Measurements from ENCODE around the gene QSOX2. TPM values are rescaled to one million over a fixed set of nuclear protein-coding genes. Genes with fewer than 3 reads are reported as not detected.

The QSOX2 gene
- total RNA-seq, 1 donor from 2014 or later, result 6.1 TPM

- no peak overlapping the region for H3K4me3 ChIP-seq
- H3K27ac ChIP-seq, result no peak overlapping the region
- no peaks in the 10 kb centered on the region for H3K27me3 ChIP-seq
- no peak for DNase-seq (ENCODE audit: extremely low spot score in 2 of 2)
- intact Hi-C loops (cut with DNase I), result no loop called here
- TF ChIP-seq POLR2A (IDR thresholded peaks at IDR 0.05) (no peak), CTCF (IDR thresholded peaks at IDR 0.05) (no peak), POLR2AphosphoS5 (IDR thresholded peaks at IDR 0.05; ENCODE audit: insufficient read depth in 1 of 2, low read depth in 1 of 2) (no peak)
- no peaks in the 10 kb centered on the region for H3K4me1 ChIP-seq
- H3K9me3 ChIP-seq, result no peaks in the 10 kb centered on the region
- no peaks in the 10 kb centered on the region for H3K36me3 ChIP-seq
These were observed 85.2 kb downstream of the QSOX2 start for GRCh38 chr9:136160381-136160841.

- H3K9me3 ChIP-seq, result no peaks in the 10 kb centered on the region
- intact Hi-C loops (cut with DNase I), result no loop called here
- TF ChIP-seq POLR2A (IDR thresholded peaks at IDR 0.05), result no peak
- no peak for TF ChIP-seq CTCF (IDR thresholded peaks at IDR 0.05)
- no peak for TF ChIP-seq POLR2AphosphoS5 (IDR thresholded peaks at IDR 0.05; ENCODE audit: insufficient read depth in 1 of 2, low read depth in 1 of 2)
These were observed 85.8 kb downstream of the QSOX2 start for GRCh38 chr9:136159851-136160250.

DNA sequence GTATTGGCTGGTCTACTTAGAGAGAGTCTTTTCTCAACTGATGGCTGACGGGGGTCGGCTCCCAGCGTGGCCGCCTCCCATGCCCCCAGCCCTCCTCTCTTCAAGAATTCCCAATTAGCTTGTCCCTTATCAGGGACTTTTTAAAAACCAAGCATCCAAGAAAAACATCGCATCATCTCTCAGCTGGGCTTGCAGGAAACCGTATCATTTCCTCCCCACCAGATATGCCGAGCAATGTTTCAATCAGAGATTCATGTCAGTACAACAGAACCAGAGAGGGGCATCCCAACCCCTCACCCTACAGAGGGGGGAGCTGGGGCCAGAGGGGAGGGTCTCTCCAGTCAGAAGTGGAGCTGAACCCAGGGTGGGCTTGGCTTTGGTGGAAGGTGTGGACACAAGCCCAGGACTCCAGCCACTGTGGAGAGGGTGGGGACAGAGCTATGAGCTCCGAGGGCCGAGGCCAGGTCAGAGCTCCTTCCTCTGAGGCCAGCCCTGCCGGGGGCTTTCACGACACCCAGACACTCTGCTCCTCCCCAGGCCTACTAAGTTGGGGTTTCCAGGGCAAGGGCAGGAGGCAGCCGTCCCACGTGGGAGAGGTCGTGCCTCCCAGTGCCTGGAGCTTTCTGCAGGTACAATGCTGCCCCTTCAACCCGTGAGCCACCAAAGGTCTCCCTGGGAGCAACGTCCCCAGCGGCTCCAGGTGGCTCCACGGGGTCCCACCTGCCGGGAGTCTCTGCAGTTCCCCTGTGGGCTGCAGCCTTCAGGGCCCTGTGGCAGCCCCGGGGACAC is 87.9 kb downstream of the QSOX2 start:
- Histone ChIP-seq H3K4me1 (no peaks in the 10 kb centered on the region), H3K27ac (no peak overlapping the region), H3K4me3 (no peak overlapping the region), H3K27me3 (no peaks in the 10 kb centered on the region), H3K36me3 (no peaks in the 10 kb centered on the region), H3K9me3 (no peaks in the 10 kb centered on the region)
- intact Hi-C loops (cut with DNase I), result no loop called here
- no peak for DNase-seq (ENCODE audit: extremely low spot score in 2 of 2)
- TF ChIP-seq CTCF (IDR thresholded peaks at IDR 0.05), result no peak
- TF ChIP-seq POLR2AphosphoS5 (IDR thresholded peaks at IDR 0.05; ENCODE audit: insufficient read depth in 1 of 2, low read depth in 1 of 2), result no peak
- no peak for TF ChIP-seq POLR2A (IDR thresholded peaks at IDR 0.05)

More at GRCh38 chr9:136159851-136160250, 85.8 kb downstream of the QSOX2 start:
- Histone ChIP-seq H3K36me3 (no peaks in the 10 kb centered on the region), H3K4me3 (no peak overlapping the region), H3K27me3 (no peaks in the 10 kb centered on the region), H3K27ac (no peak overlapping the region), H3K4me1 (no peaks in the 10 kb centered on the region)
- DNase-seq (ENCODE audit: extremely low spot score in 2 of 2), result no peak

Other genes with a start within 250 kb of the QSOX2 start
- gene NACC2, start 150.5 kb downstream of the QSOX2 start, total RNA-seq, result 21.1 TPM
- gene TMEM250, start 126.9 kb downstream of the QSOX2 start, total RNA-seq, result 25.0 TPM
- not detected for gene LHX3, start 40.7 kb downstream of the QSOX2 start, total RNA-seq
- not detected for gene CCDC187, start 58.3 kb upstream of the QSOX2 start, total RNA-seq
- 35.4 TPM for gene GPSM1, start 81.7 kb upstream of the QSOX2 start, total RNA-seq
- 25.0 TPM for gene DNLZ, start 117.9 kb upstream of the QSOX2 start, total RNA-seq
- gene CARD9, start 127.9 kb upstream of the QSOX2 start, total RNA-seq, result 16.9 TPM
- 3.2 TPM for gene SNAPC4, start 154.4 kb upstream of the QSOX2 start, total RNA-seq
- 60.4 TPM for gene ENTR1, start 164.8 kb upstream of the QSOX2 start, total RNA-seq
- 23.6 TPM for gene PMPCA, start 164.8 kb upstream of the QSOX2 start, total RNA-seq
- gene INPP5E, start 194.0 kb upstream of the QSOX2 start, total RNA-seq, result 9.8 TPM
- gene SEC16A, start 237.2 kb upstream of the QSOX2 start, total RNA-seq, result 52.3 TPM